ENCODE measurements around the gene POLR2J.
A peak's percentile ranks its signal among the peaks of the same experiment; 100 is the strongest.

POLR2J gene

GRCh38 chr7:102469351-102469971 is 9.3 kb downstream of the POLR2J start:
- 0 out of 22 replicates have a peak overlapping the region, but pooled peaks of 1 of the 11 experiments have one; percentile 22 for H3K27ac ChIP-seq
- TF ChIP-seq Cebpa-rat (IDR thresholded peaks at IDR 0.05), result no peak
- H3K4me1 ChIP-seq, result peaks cover 14 to 59% (median 39%) of the 10 kb centered on the region in 10 experiments
- peaks cover 19 to 67% (median 52%) of the 10 kb centered on the region in 11 experiments for H3K36me3 ChIP-seq
- H3K9ac ChIP-seq, result peak overlapping the region in 5 of 11 experiments; percentile 26 to 63 (median 49); a peak in 5 of 22 replicates
- no peaks in the 10 kb centered on the region for H3K27me3 ChIP-seq
- H4K20me1 ChIP-seq, result peaks cover 4 to 87% (median 32%) of the 10 kb centered on the region in 11 experiments; a peak in 18 of 22 replicates
- H3K4me2 ChIP-seq, result peak overlapping the region in 4 of 11 experiments; percentile 7 to 77 (median 36); a peak in 2 of 22 replicates
- H3K4me3 ChIP-seq, result no peak overlapping the region
- no peaks in the 10 kb centered on the region for H3K9me3 ChIP-seq (replicated peaks in 1 of 11)

GRCh38 chr7:102468478-102469350 is 10.0 kb downstream of the POLR2J start:
- peaks cover 19 to 65% (median 52%) of the 10 kb centered on the region in 11 experiments for H3K36me3 ChIP-seq
- H3K4me1 ChIP-seq, result peaks cover 17 to 63% (median 44%) of the 10 kb centered on the region in 10 experiments
- peak overlapping the region in 7 of 11 experiments; percentile 26 to 63 (median 44); a peak in 12 of 22 replicates for H3K9ac ChIP-seq
- peak overlapping the region in 3 of 11 experiments; percentile 4 to 40 (median 25); a peak in 2 of 22 replicates for H3K27ac ChIP-seq
- no peak for TF ChIP-seq Cebpa-rat (IDR thresholded peaks at IDR 0.05)
- no peak overlapping the region for H3K4me3 ChIP-seq
- no peaks in the 10 kb centered on the region for H3K27me3 ChIP-seq
- H3K9me3 ChIP-seq (replicated peaks in 1 of 11), result no peaks in the 10 kb centered on the region
- H4K20me1 ChIP-seq, result peaks cover 4 to 82% (median 28%) of the 10 kb centered on the region in 11 experiments; a peak in 18 of 22 replicates
- H3K4me2 ChIP-seq, result peak overlapping the region in 9 of 11 experiments; percentile 7 to 77 (median 41); a peak in 15 of 22 replicates

GRCh38 chr7:102467581-102468477 is 10.9 kb downstream of the POLR2J start:
- peak overlapping the region in 3 of 11 experiments; percentile 4 to 40 (median 18); a peak in 3 of 22 replicates for H3K27ac ChIP-seq
- H3K9ac ChIP-seq, result peak overlapping the region in 10 of 11 experiments; percentile 4 to 63 (median 32); a peak in 14 of 22 replicates
- H3K9me3 ChIP-seq (replicated peaks in 1 of 11), result no peaks in the 10 kb centered on the region
- peaks cover 3 to 73% (median 20%) of the 10 kb centered on the region in 11 experiments; a peak in 18 of 22 replicates for H4K20me1 ChIP-seq
- H3K4me1 ChIP-seq, result peaks cover 24 to 65% (median 52%) of the 10 kb centered on the region in 10 experiments
- no peak overlapping the region for H3K4me3 ChIP-seq
- H3K36me3 ChIP-seq, result peaks cover 11 to 56% (median 43%) of the 10 kb centered on the region in 11 experiments; a peak in 21 of 22 replicates
- no peak for TF ChIP-seq Cebpa-rat (IDR thresholded peaks at IDR 0.05)
- H3K4me2 ChIP-seq, result peak overlapping the region in 8 of 11 experiments; percentile 8 to 77 (median 43); a peak in 15 of 22 replicates
- H3K27me3 ChIP-seq, result no peaks in the 10 kb centered on the region

- peak overlapping the region; percentile 84 to 99 (median 90); a peak in 19 of 20 replicates for H3K4me3 ChIP-seq
- no peak overlapping the region; a peak in 1 of 22 replicates for H3K27ac ChIP-seq
- H3K9ac ChIP-seq, result peak overlapping the region in 10 of 11 experiments; percentile 84 to 94 (median 88); a peak in 19 of 22 replicates
Observed at GRCh38 chr7:102466097-102466496, 12.6 kb downstream of the POLR2J start.

GRCh38 chr7:102464577-102465280 is 14.0 kb downstream of the POLR2J start, which contains the start of the genes ALKBH4 and LRWD1:
ALKBH4 (minus strand) TSS chr7:102464863; CDS start chr7:102464836, 27 bp downstream.
LRWD1 (plus strand) TSS chr7:102464984; CDS start chr7:102465081, 97 bp downstream.
- Histone ChIP-seq H3K9me3 (replicated peaks in 1 of 11) (no peaks in the 10 kb centered on the region), H3K4me2 (peak within 1 kb of the TSS; percentile 77 to 99 (median 94)), H3K36me3 (peaks cover 0 to 32% (median 18%) of the 10 kb centered on the region in 11 experiments; a peak in 17 of 22 replicates), H3K27ac (peak within 1 kb of the TSS; percentile 47 to 86 (median 80); a peak in 21 of 22 replicates), H3K4me3 (peak within 1 kb of the TSS; percentile 84 to 99 (median 90)), H3K27me3 (no peaks in the 10 kb centered on the region), H3K4me1 (peaks cover 24 to 66% (median 54%) of the 10 kb centered on the region in 10 experiments), H4K20me1 (peaks cover 0 to 48% (median 8%) of the 10 kb centered on the region in 11 experiments; a peak in 13 of 22 replicates), H3K9ac (peak within 1 kb of the TSS; percentile 84 to 94 (median 87))
- TF ChIP-seq Cebpa-rat (IDR thresholded peaks at IDR 0.05), result no peak

More at GRCh38 chr7:102466097-102466496, 12.6 kb downstream of the POLR2J start:
- Histone ChIP-seq H3K9me3 (replicated peaks in 1 of 11) (no peaks in the 10 kb centered on the region), H4K20me1 (peaks cover 0 to 56% (median 8%) of the 10 kb centered on the region in 11 experiments; a peak in 13 of 22 replicates), H3K36me3 (peaks cover 0 to 39% (median 28%) of the 10 kb centered on the region in 11 experiments; a peak in 19 of 22 replicates), H3K4me1 (peaks cover 24 to 66% (median 54%) of the 10 kb centered on the region in 10 experiments), H3K27me3 (no peaks in the 10 kb centered on the region), H3K4me2 (peak overlapping the region; percentile 77 to 99 (median 93))
- no peak for TF ChIP-seq Cebpa-rat (IDR thresholded peaks at IDR 0.05)

- H3K9me3 ChIP-seq (replicated peaks in 1 of 11), result no peaks in the 10 kb centered on the region
- peak overlapping the region; percentile 84 to 99 (median 90) for H3K4me3 ChIP-seq
- H3K4me2 ChIP-seq, result peak overlapping the region; percentile 77 to 99 (median 93)
- peaks cover 4 to 31% (median 17%) of the 10 kb centered on the region in 11 experiments; a peak in 21 of 22 replicates for H3K36me3 ChIP-seq
- no peak for TF ChIP-seq Cebpa-rat (IDR thresholded peaks at IDR 0.05)
- H4K20me1 ChIP-seq, result peaks cover 0 to 41% (median 8%) of the 10 kb centered on the region in 11 experiments; a peak in 13 of 22 replicates
- no peaks in the 10 kb centered on the region for H3K27me3 ChIP-seq
- peak overlapping the region; percentile 84 to 94 (median 87) for H3K9ac ChIP-seq
- H3K4me1 ChIP-seq, result peaks cover 24 to 63% (median 48%) of the 10 kb centered on the region in 10 experiments
- peak overlapping the region; percentile 47 to 86 (median 80); a peak in 21 of 22 replicates for H3K27ac ChIP-seq
Observed at GRCh38 chr7:102463841-102464576, 14.7 kb downstream of the POLR2J start.
